ENCODE measurements around the gene DDX18. TPM values are rescaled to one million over a fixed set of nuclear protein-coding genes. Genes with fewer than 3 reads are reported as not detected.
A peak's percentile ranks its signal among the peaks of the same experiment; 100 is the strongest.

Gene DDX18
- total and polyA plus RNA-seq, 2 donors (not counting 1 experiment from before 2014, with no cell fraction given) = 20.3 to 98.0 TPM

- POLR2A ChIA-PET = no interaction called here
- TF ChIP-seq CTCF (IDR thresholded peaks at IDR 0.05) = no peak
- TF ChIP-seq EZH2 (IDR thresholded peaks at IDR 0.05; ENCODE audit: borderline replicate concordance, insufficient read depth, low read depth, low read length, poor library complexity, severe bottlenecking) = no peak
- no peak overlapping the region for H3K4me2 ChIP-seq (replicated peaks; ENCODE audit: low read depth, low read length, poor library complexity, severe bottlenecking)
- no peaks in the 10 kb centered on the region for H3K4me1 ChIP-seq (ENCODE audit: control insufficient read depth in 2 of 2, insufficient read depth in 2 of 2, low read length in 2 of 2)
- H3K9ac ChIP-seq (ENCODE audit: low read length) = no peak overlapping the region
- H3K27ac ChIP-seq (ENCODE audit: low read length in 2 of 2) = no peak overlapping the region
- CTCF ChIA-PET = no interaction called here
- no peak overlapping the region for H3K4me3 Mint-ChIP-seq
- DNase-seq = no peak
- no peak for ATAC-seq (ENCODE audit: low read depth)
- H3K27me3 ChIP-seq (replicated peaks in 1 of 4; ENCODE audit: control extremely low read depth in 1 of 4, control insufficient read depth in 3 of 4, insufficient read depth in 4 of 4, low read length in 3 of 4) = peaks cover 0 to 6% (median 0%) of the 10 kb centered on the region in 4 experiments
- H3K9me3 ChIP-seq (ENCODE audit: control extremely low read depth in 1 of 3, control insufficient read depth in 2 of 3, insufficient read depth in 1 of 3, low read length in 2 of 3) = peaks cover 0 to 19% (median 0%) of the 10 kb centered on the region in 3 donors
- no peaks in the 10 kb centered on the region for H3K79me2 ChIP-seq (ENCODE audit: control insufficient read depth, insufficient read depth, low read length)
- H3K36me3 ChIP-seq (replicated peaks in 1 of 2; ENCODE audit: control extremely low read depth in 1 of 2, control insufficient read depth in 1 of 2, extremely low read depth in 1 of 2, insufficient read depth in 2 of 2, low read length in 1 of 2) = no peaks in the 10 kb centered on the region
- H2AFZ ChIP-seq (ENCODE audit: insufficient read depth, low read depth, low read length, poor library complexity, severe bottlenecking) = no peak overlapping the region
- intact Hi-C loops (cut with micrococcal nuclease) = no loop called here
- H3K27me3 Mint-ChIP-seq = peaks cover 24% of the 10 kb centered on the region
- peaks cover 1% of the 10 kb centered on the region for H3K9me3 Mint-ChIP-seq (ENCODE audit: insufficient read depth)
- no peak overlapping the region for H3K4me3 ChIP-seq (ENCODE audit: control extremely low read depth in 1 of 5, extremely low read depth in 1 of 5, insufficient read depth in 1 of 5, low read depth in 2 of 5, low read length in 4 of 5)
- WGBS (ENCODE audit: insufficient coverage) = 53% methylated on average over 69 of the region's 69 CpGs
- H3K4me1 Mint-ChIP-seq = no peaks in the 10 kb centered on the region
- H4K20me1 ChIP-seq (ENCODE audit: control insufficient read depth, insufficient read depth, low read length, poor library complexity, severe bottlenecking) = no peaks in the 10 kb centered on the region
- H3K27ac Mint-ChIP-seq = no peak overlapping the region
These were observed 45.6 kb downstream of the DDX18 start for GRCh38 chr2:117859924-117860647.

DNA sequence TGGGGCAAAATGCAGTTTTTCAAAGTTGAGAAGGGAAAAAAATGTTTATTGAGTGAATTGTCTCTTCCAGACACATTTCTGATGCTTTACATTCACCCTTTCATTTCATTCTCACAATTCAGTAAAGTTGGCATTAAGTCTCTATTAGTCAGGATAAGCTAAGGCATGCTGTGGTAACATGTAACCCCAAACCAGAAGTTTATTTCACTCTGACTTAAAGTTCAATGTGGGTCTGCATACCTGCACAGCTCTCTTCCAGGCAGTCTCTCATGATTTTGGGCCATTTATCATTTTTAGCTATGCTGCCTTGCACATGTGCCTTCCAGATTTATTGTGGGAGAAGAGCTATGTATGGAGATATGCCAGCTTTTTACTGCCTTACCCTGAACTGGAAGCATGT, 48.0 kb downstream of the DDX18 start:
- no peak overlapping the region for H3K9ac ChIP-seq (ENCODE audit: low read length)
- peaks cover 0 to 19% (median 0%) of the 10 kb centered on the region in 3 donors for H3K9me3 ChIP-seq (ENCODE audit: control extremely low read depth in 1 of 3, control insufficient read depth in 2 of 3, insufficient read depth in 1 of 3, low read length in 2 of 3)
- H3K27ac ChIP-seq (ENCODE audit: low read length in 2 of 2) = no peak overlapping the region
- TF ChIP-seq EZH2 (IDR thresholded peaks at IDR 0.05; ENCODE audit: borderline replicate concordance, insufficient read depth, low read depth, low read length, poor library complexity, severe bottlenecking) (no peak), CTCF (IDR thresholded peaks at IDR 0.05) (no peak)
- DNase-seq = no peak
- Mint-ChIP-seq H3K27me3 (peaks cover 16% of the 10 kb centered on the region), H3K4me3 (no peak overlapping the region), H3K9me3 (ENCODE audit: insufficient read depth) (no peaks in the 10 kb centered on the region), H3K27ac (peak overlapping the region; percentile 10), H3K4me1 (no peaks in the 10 kb centered on the region)
- intact Hi-C loops (cut with micrococcal nuclease) = no loop called here
- H2AFZ ChIP-seq (ENCODE audit: insufficient read depth, low read depth, low read length, poor library complexity, severe bottlenecking) = no peak overlapping the region
- H3K79me2 ChIP-seq (ENCODE audit: control insufficient read depth, insufficient read depth, low read length) = no peaks in the 10 kb centered on the region
- no peaks in the 10 kb centered on the region for H3K27me3 ChIP-seq (replicated peaks in 1 of 4; ENCODE audit: control extremely low read depth in 1 of 4, control insufficient read depth in 3 of 4, insufficient read depth in 4 of 4, low read length in 3 of 4)
- H3K4me3 ChIP-seq (ENCODE audit: control extremely low read depth in 1 of 5, extremely low read depth in 1 of 5, insufficient read depth in 1 of 5, low read depth in 2 of 5, low read length in 4 of 5) = no peak overlapping the region
- H3K36me3 ChIP-seq (replicated peaks in 1 of 2; ENCODE audit: control extremely low read depth in 1 of 2, control insufficient read depth in 1 of 2, extremely low read depth in 1 of 2, insufficient read depth in 2 of 2, low read length in 1 of 2) = no peaks in the 10 kb centered on the region
- CTCF ChIA-PET = no interaction called here
- H3K4me1 ChIP-seq (ENCODE audit: control insufficient read depth in 2 of 2, insufficient read depth in 2 of 2, low read length in 2 of 2) = no peaks in the 10 kb centered on the region
- H3K4me2 ChIP-seq (replicated peaks; ENCODE audit: low read depth, low read length, poor library complexity, severe bottlenecking) = no peak overlapping the region
- ATAC-seq (ENCODE audit: low read depth) = no peak
- POLR2A ChIA-PET = no interaction called here
- H4K20me1 ChIP-seq (ENCODE audit: control insufficient read depth, insufficient read depth, low read length, poor library complexity, severe bottlenecking) = no peaks in the 10 kb centered on the region

Measured in B cell (primary cell).